ENCODE measurements around the gene INPP5B. TPM values are rescaled to one million over a fixed set of nuclear protein-coding genes. Genes with fewer than 3 reads are reported as not detected.
"Not testable (repeated sequence)": the region's sequence is repeated elsewhere in the genome, so short reads cannot be mapped to it uniquely, and the experiment has no call there.

The INPP5B gene
- total and polyA plus RNA-seq, 4 donors, result 9.2 to 40.8 (median 27.2) TPM

- Histone ChIP-seq H3K9me3 (ENCODE audit: control insufficient read depth in 4 of 4, insufficient read depth in 3 of 4, low read length in 3 of 4) (no peaks in the 10 kb centered on the region), H3K36me3 (ENCODE audit: control insufficient read depth in 4 of 4, insufficient read depth in 4 of 4, low read length in 4 of 4) (peaks cover 0 to 12% (median 7%) of the 10 kb centered on the region in 4 donors), H3K27ac (ENCODE audit: low read depth in 1 of 2, low read length in 1 of 2) (no peak overlapping the region), H3K9ac (ENCODE audit: insufficient read depth in 1 of 2, low read length in 2 of 2) (no peak overlapping the region), H3K27me3 (ENCODE audit: control insufficient read depth in 3 of 3, insufficient read depth in 3 of 3, low read length in 2 of 3) (no peaks in the 10 kb centered on the region), H3K4me1 (ENCODE audit: control insufficient read depth in 5 of 5, insufficient read depth in 5 of 5, low read length in 5 of 5) (peaks cover 0 to 18% (median 9%) of the 10 kb centered on the region in 5 donors), H3K4me3 (no peak overlapping the region)
- DNase-seq (no peak), ATAC-seq (ENCODE audit: insufficient read depth, low FRiP score) (no peak)
- WGBS, 2 donors, result 94 to 97% methylated on average over 4 of the region's 4 CpGs
- TF ChIP-seq, protein P1, sequence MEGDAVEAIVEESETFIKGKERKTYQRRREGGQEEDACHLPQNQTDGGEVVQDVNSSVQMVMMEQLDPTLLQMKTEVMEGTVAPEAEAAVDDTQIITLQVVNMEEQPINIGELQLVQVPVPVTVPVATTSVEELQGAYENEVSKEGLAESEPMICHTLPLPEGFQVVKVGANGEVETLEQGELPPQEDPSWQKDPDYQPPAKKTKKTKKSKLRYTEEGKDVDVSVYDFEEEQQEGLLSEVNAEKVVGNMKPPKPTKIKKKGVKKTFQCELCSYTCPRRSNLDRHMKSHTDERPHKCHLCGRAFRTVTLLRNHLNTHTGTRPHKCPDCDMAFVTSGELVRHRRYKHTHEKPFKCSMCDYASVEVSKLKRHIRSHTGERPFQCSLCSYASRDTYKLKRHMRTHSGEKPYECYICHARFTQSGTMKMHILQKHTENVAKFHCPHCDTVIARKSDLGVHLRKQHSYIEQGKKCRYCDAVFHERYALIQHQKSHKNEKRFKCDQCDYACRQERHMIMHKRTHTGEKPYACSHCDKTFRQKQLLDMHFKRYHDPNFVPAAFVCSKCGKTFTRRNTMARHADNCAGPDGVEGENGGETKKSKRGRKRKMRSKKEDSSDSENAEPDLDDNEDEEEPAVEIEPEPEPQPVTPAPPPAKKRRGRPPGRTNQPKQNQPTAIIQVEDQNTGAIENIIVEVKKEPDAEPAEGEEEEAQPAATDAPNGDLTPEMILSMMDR (IDR thresholded peaks at IDR 0.05; ENCODE audit: control extremely low read depth, extremely low read depth), result no peak
These were observed 2.6 kb downstream of the INPP5B start for GRCh38 chr1:37944086-37944763.

- ATAC-seq (ENCODE audit: insufficient read depth, low FRiP score) (no peak), DNase-seq (no peak)
- Histone ChIP-seq H3K9ac (ENCODE audit: insufficient read depth in 1 of 2, low read length in 2 of 2) (no peak overlapping the region), H3K4me1 (ENCODE audit: control insufficient read depth in 5 of 5, insufficient read depth in 5 of 5, low read length in 5 of 5) (peaks cover 0 to under 1% (median under 1%) of the 10 kb centered on the region in 5 donors), H3K36me3 (ENCODE audit: control insufficient read depth in 4 of 4, insufficient read depth in 4 of 4, low read length in 4 of 4) (peaks cover 4 to 15% (median 8%) of the 10 kb centered on the region in 4 donors), H3K27ac (ENCODE audit: low read depth in 1 of 2, low read length in 1 of 2) (peak overlapping the region in 1 of 2 donors; percentile 4), H3K4me3 (no peak overlapping the region), H3K9me3 (ENCODE audit: control insufficient read depth in 4 of 4, insufficient read depth in 3 of 4, low read length in 3 of 4) (no peaks in the 10 kb centered on the region), H3K27me3 (ENCODE audit: control insufficient read depth in 3 of 3, insufficient read depth in 3 of 3, low read length in 2 of 3) (no peaks in the 10 kb centered on the region)
- TF ChIP-seq, protein P1 (IDR thresholded peaks at IDR 0.05; ENCODE audit: control extremely low read depth, extremely low read depth), result no peak
- WGBS, 2 donors, result 59 to 71% methylated on average over 5 of the region's 5 CpGs
These were observed 6.4 kb downstream of the INPP5B start for GRCh38 chr1:37940299-37940947.

GRCh38 chr1:37936760-37937159 lies 10.1 kb downstream of the INPP5B start:
- H3K9ac ChIP-seq (ENCODE audit: insufficient read depth in 1 of 2, low read length in 2 of 2); H3K36me3 ChIP-seq (ENCODE audit: control insufficient read depth in 4 of 4, insufficient read depth in 4 of 4, low read length in 4 of 4); H3K4me1 ChIP-seq (ENCODE audit: control insufficient read depth in 5 of 5, insufficient read depth in 5 of 5, low read length in 5 of 5); H3K27me3 ChIP-seq (ENCODE audit: control insufficient read depth in 3 of 3, insufficient read depth in 3 of 3, low read length in 2 of 3); ATAC-seq (ENCODE audit: insufficient read depth, low FRiP score); H3K27ac ChIP-seq (ENCODE audit: low read depth in 1 of 2, low read length in 1 of 2); H3K4me3 ChIP-seq; H3K9me3 ChIP-seq (ENCODE audit: control insufficient read depth in 4 of 4, insufficient read depth in 3 of 4, low read length in 3 of 4); DNase-seq: not testable (repeated sequence)
- WGBS, 2 donors, result 98 to 99% methylated on average over 14 of the region's 14 CpGs

DNA sequence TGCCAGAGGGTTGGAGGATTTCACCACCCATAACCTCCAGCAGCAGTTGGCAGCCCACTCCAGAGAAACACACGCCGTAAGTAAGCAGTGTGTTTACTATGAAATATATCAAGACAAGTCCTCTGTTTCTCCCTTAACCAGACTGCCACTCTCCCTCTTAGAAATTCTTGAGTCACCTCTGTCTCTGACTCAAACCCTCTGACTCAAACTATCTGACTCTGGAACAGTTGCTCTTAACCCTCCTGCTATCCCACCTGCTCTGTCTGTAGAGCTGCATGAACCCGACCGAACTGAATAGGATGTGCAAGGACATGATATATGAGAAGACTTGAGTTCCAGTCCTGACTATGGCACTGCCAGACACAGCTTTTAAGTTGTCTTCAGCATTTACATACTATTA lies 14.1 kb downstream of the INPP5B start:
- WGBS, 2 donors, result 91 to 92% methylated on average over 4 of the region's 4 CpGs
- no peak for DNase-seq
- no peak overlapping the region for H3K9ac ChIP-seq (ENCODE audit: insufficient read depth in 1 of 2, low read length in 2 of 2)
- peaks cover 0 to 4% (median under 1%) of the 10 kb centered on the region in 4 donors for H3K36me3 ChIP-seq (ENCODE audit: control insufficient read depth in 4 of 4, insufficient read depth in 4 of 4, low read length in 4 of 4)
- TF ChIP-seq, protein P1 (IDR thresholded peaks at IDR 0.05; ENCODE audit: control extremely low read depth, extremely low read depth), result no peak
- H3K27ac ChIP-seq (ENCODE audit: low read depth in 1 of 2, low read length in 1 of 2), result no peak overlapping the region
- no peak for ATAC-seq (ENCODE audit: insufficient read depth, low FRiP score)
- no peak overlapping the region for H3K4me3 ChIP-seq
- no peaks in the 10 kb centered on the region for H3K9me3 ChIP-seq (ENCODE audit: control insufficient read depth in 4 of 4, insufficient read depth in 3 of 4, low read length in 3 of 4)
- H3K27me3 ChIP-seq (ENCODE audit: control insufficient read depth in 3 of 3, insufficient read depth in 3 of 3, low read length in 2 of 3), result no peaks in the 10 kb centered on the region
- H3K4me1 ChIP-seq (ENCODE audit: control insufficient read depth in 5 of 5, insufficient read depth in 5 of 5, low read length in 5 of 5), result peaks cover 0 to 10% (median 7%) of the 10 kb centered on the region in 5 donors

All from lung (tissue), 12 donors.